Spleen (tissue), 7 donors: ENCODE data around the gene CFAP119.

Source experiments
- POLR2A ChIP-seq, 3 donors: fragments of 450-650 bp; IDR thresholded peaks; one replicate each; pipeline ENCODE4 v1.5.1; 2017; ENCODE audit warnings: antibody characterized with exemption in 3 of 3, mild to moderate bottlenecking in 1 of 3
- TF ChIP-seq, protein P1 (sequence below), 11 experiments: fragments of 200-600 bp in 7 of 11; fragments of 450-650 bp in 4 of 11; sonication (generic) in 4 of 11; IDR thresholded peaks in 8 of 11; conservative IDR thresholded peaks in 3 of 11; 1 replicate in 7 of 11; 2 replicates in 4 of 11; pipeline versions ENCODE4 v1.4.0 to v1.8.0; 2016 to 2021; ENCODE audit warnings: antibody characterized with exemption in 11 of 11, inconsistent platforms in 4 of 11, mild to moderate bottlenecking in 1 of 11
- donor health status: DM: no; HTN: no; CAD: no; lungs with moderate emphysema.
- donor health status: DM: no; HTN: no; CAD: no.
- donor health status: DM: no; HTN: no; CAD: no.

DNA sequence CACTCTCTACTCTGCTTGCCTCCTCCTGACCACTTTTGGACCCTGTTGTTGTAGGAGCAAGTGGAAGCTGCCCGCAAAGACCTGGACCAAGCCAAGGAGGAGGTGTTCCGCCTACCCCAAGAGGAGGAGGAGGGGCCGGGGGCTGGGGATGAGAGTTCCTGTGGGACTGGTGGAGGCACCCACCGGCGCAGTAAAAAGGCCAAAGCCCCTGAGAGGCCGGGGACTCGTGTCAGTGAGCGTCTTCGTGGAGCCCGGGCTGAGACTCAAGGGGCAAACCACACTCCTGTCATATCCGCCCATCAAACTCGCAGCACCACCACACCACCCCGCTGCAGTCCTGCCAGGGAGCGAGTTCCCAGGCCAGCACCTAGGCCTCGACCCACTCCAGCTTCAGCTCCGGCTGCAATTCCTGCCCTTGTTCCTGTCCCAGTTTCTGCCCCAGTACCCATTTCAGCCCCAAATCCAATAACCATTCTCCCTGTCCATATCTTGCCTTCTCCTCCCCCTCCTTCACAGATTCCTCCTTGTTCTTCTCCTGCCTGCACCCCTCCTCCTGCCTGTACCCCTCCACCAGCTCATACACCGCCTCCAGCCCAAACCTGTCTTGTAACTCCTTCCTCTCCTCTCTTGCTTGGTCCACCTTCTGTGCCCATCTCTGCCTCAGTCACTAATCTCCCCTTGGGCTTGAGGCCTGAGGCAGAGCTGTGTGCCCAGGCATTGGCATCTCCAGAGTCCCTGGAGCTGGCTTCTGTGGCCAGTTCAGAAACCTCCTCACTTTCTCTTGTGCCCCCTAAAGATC is 24.7 kb downstream of the CFAP119 start:
- TF ChIP-seq POLR2A (IDR thresholded peaks at IDR 0.05): no peak
- TF ChIP-seq, protein P1, sequence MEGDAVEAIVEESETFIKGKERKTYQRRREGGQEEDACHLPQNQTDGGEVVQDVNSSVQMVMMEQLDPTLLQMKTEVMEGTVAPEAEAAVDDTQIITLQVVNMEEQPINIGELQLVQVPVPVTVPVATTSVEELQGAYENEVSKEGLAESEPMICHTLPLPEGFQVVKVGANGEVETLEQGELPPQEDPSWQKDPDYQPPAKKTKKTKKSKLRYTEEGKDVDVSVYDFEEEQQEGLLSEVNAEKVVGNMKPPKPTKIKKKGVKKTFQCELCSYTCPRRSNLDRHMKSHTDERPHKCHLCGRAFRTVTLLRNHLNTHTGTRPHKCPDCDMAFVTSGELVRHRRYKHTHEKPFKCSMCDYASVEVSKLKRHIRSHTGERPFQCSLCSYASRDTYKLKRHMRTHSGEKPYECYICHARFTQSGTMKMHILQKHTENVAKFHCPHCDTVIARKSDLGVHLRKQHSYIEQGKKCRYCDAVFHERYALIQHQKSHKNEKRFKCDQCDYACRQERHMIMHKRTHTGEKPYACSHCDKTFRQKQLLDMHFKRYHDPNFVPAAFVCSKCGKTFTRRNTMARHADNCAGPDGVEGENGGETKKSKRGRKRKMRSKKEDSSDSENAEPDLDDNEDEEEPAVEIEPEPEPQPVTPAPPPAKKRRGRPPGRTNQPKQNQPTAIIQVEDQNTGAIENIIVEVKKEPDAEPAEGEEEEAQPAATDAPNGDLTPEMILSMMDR (IDR thresholded peaks at IDR 0.05 in 8 of 11, conservative IDR thresholded peaks at IDR 0.05 in 3 of 11): no peak
